ENCODE results near the gene WBP2. TPM values are rescaled to one million over a fixed set of nuclear protein-coding genes. Genes with fewer than 3 reads are reported as not detected.

Gene WBP2
- total and polyA plus RNA-seq, 10 of the 15 experiments (the other 5 are each of a cell fraction or from before 2014, with no cell fraction given) = 1.5 to 57.3 (median 27.5) TPM

DNA sequence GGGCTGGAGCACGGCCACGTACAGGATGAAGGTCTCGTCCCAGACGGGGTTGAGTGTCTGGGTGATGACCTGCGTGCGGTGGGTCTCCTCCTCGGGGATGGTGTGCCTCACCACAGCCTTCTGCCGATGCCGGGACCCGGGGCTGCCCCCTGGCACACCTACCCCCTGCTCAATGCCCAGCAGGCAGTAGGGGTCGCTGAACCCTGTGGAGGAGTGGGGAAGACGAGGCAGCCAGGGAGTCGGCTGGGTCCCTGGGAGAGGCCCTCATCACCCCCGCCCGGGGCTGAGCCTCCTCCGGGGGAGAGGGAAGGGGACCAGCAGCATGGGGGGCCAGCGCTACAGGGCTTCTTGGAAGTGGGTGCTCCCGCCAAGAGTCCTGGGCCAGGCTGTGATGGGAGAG is 12.7 kb downstream of the WBP2 start:
- FAIRE-seq = no peak
- no TSS peak for BruUV-seq (replicated peaks)
- Histone ChIP-seq H3K9me3 (replicated peaks; ENCODE audit: control insufficient read depth, insufficient read depth, low read length) (no peaks in the 10 kb centered on the region), H3K27me3 (replicated peaks in 1 of 2; ENCODE audit: control insufficient read depth in 2 of 2, insufficient read depth in 2 of 2, low read length in 1 of 2) (no peaks in the 10 kb centered on the region), H3K79me2 (ENCODE audit: control insufficient read depth, insufficient read depth, low read length) (peaks cover 18% of the 10 kb centered on the region), H3K27ac (ENCODE audit: control insufficient read depth, insufficient read depth) (no peak overlapping the region), H3K4me2 (ENCODE audit: control insufficient read depth, insufficient read depth) (no peak overlapping the region), H3K9ac (ENCODE audit: control insufficient read depth, insufficient read depth, low read length) (no peak overlapping the region), H3K4me3 (no peak overlapping the region), H4K20me1 (ENCODE audit: control insufficient read depth, insufficient read depth) (no peaks in the 10 kb centered on the region), H3K36me3 (ENCODE audit: control insufficient read depth in 2 of 2, insufficient read depth in 2 of 2, low read length in 1 of 2) (no peaks in the 10 kb centered on the region; a peak in 4 of 4 replicates), H3K4me1 (ENCODE audit: control insufficient read depth, insufficient read depth, low read length) (peaks cover 14% of the 10 kb centered on the region), H2AFZ (ENCODE audit: control insufficient read depth, low read depth, low read length) (no peak overlapping the region)
- ChIA-PET POLR2A (interaction anchor here (3.9 kb wide), 1 partner anchor 59 kb away, joined by 30 read pairs; the partner anchor contains the start of gene UNK), CTCF (interaction anchor here (8.7 kb wide), 1 partner anchor 16 kb away, joined by 117 read pairs; the partner anchor contains the start of gene WBP2), SMC1A (ENCODE audit: uncharacterized antibody, unreplicated experiment) (interaction anchor here (1.5 kb wide), 1 partner anchor 9 kb away, joined by 4 read pairs; no protein-coding TSS in a partner anchor), RAD21 (ENCODE audit: unreplicated experiment) (no interaction called here)
- in situ Hi-C loops (cut with MboI) (no loop called here), intact Hi-C loops (cut with micrococcal nuclease; ENCODE audit: unreplicated experiment) (no loop called here)
- no peak for ATAC-seq
- TF ChIP-seq TBL1XR1 (IDR thresholded peaks at IDR 0.05; ENCODE audit: low read depth, low read length) = no peak
- TF ChIP-seq CBX3 (IDR thresholded peaks at IDR 0.05; ENCODE audit: borderline replicate concordance, low read depth) = no peak
- DNase-seq (ENCODE audit: low read depth, low spot score) = no peak
- WGBS (ENCODE audit: insufficient coverage, insufficient replicate concordance, low lambda C conversion rate, missing lambda C conversion rate) = 94% methylated on average over 18 of the region's 18 CpGs

DNA sequence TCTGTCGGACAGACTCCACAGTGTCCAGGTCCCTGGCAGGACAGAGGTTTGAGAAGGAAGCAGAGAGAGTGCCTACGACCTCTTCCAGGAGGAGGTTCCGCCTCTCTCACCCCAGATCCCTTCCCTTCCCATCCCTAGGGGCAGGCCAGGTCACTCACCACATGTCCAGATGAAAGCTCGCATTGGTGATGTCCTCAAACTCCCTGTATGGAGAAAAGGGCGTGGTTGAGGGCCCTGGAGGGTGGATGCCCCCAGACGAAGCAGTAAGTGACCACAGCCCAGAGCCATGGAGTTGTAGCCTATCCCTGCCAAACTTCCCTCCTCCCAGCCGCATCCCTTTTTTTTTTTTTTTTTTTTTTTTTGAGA is 14.4 kb downstream of the WBP2 start:
- ATAC-seq = no peak
- DNase-seq (ENCODE audit: low read depth, low spot score) = no peak
- Histone ChIP-seq H3K9me3 (replicated peaks; ENCODE audit: control insufficient read depth, insufficient read depth, low read length) (no peaks in the 10 kb centered on the region), H3K36me3 (ENCODE audit: control insufficient read depth in 2 of 2, insufficient read depth in 2 of 2, low read length in 1 of 2) (peaks cover 0 to under 1% of the 10 kb centered on the region in 2 experiments), H3K4me2 (ENCODE audit: control insufficient read depth, insufficient read depth) (no peak overlapping the region), H2AFZ (ENCODE audit: control insufficient read depth, low read depth, low read length) (no peak overlapping the region), H3K4me3 (no peak overlapping the region), H3K79me2 (ENCODE audit: control insufficient read depth, insufficient read depth, low read length) (peaks cover 18% of the 10 kb centered on the region), H3K9ac (ENCODE audit: control insufficient read depth, insufficient read depth, low read length) (no peak overlapping the region), H3K4me1 (ENCODE audit: control insufficient read depth, insufficient read depth, low read length) (peaks cover 11% of the 10 kb centered on the region), H3K27me3 (replicated peaks in 1 of 2; ENCODE audit: control insufficient read depth in 2 of 2, insufficient read depth in 2 of 2, low read length in 1 of 2) (no peaks in the 10 kb centered on the region), H3K27ac (ENCODE audit: control insufficient read depth, insufficient read depth) (no peak overlapping the region), H4K20me1 (ENCODE audit: control insufficient read depth, insufficient read depth) (no peaks in the 10 kb centered on the region)
- no TSS peak for BruUV-seq (replicated peaks)
- POLR2A ChIA-PET = no interaction called here
- CTCF ChIA-PET = interaction anchor here (0.8 kb wide), 1 partner anchor 7 kb away, joined by 3 read pairs; no protein-coding TSS in a partner anchor
- no peak for FAIRE-seq
- intact Hi-C loops (cut with micrococcal nuclease; ENCODE audit: unreplicated experiment) = no loop called here
- in situ Hi-C loops (cut with MboI) = no loop called here
- RAD21 ChIA-PET (ENCODE audit: unreplicated experiment) = interaction anchor here (0.6 kb wide), 1 partner anchor 39 kb away, joined by 3 read pairs; no protein-coding TSS in a partner anchor
- no peak for TF ChIP-seq EZH2 (IDR thresholded peaks at IDR 0.05; ENCODE audit: borderline replicate concordance, control insufficient read depth, low read depth, low read length)
- TF ChIP-seq MEF2B (IDR thresholded peaks at IDR 0.05; ENCODE audit: partially characterized antibody, poor library complexity, severe bottlenecking) = no peak
- TF ChIP-seq HSF1 (IDR thresholded peaks at IDR 0.05; ENCODE audit: low read depth, low read length) = no peak
- TF ChIP-seq SMC3 (IDR thresholded peaks at IDR 0.05; ENCODE audit: borderline replicate concordance, low read length) = no peak
- WGBS (ENCODE audit: insufficient coverage, insufficient replicate concordance, low lambda C conversion rate, missing lambda C conversion rate) = 67% methylated on average over 4 of the region's 7 CpGs
- SMC1A ChIA-PET (ENCODE audit: uncharacterized antibody, unreplicated experiment) = interaction anchor here (0.9 kb wide), 1 partner anchor 61 kb away, joined by 4 read pairs; a partner anchor contains a TSS

Measured in GM12878 (cell line).